IPS-15b (cell line): ENCODE results near the gene GPX3.

ENCODE experiments used
- H3K27me3 ChIP-seq: one replicate; pipeline ENCODE4 v1.6.1; 2013; ENCODE audit warnings: low read length; ENCODE audit not compliant: control insufficient read depth, insufficient read depth
- H3K36me3 ChIP-seq: one replicate; pipeline ENCODE4 v1.6.1; 2013; ENCODE audit warnings: low read length; ENCODE audit not compliant: control insufficient read depth, insufficient read depth
- H3K4me1 ChIP-seq: one replicate; pipeline ENCODE4 v1.6.1; 2013; ENCODE audit warnings: mild to moderate bottlenecking, low read length; ENCODE audit not compliant: control insufficient read depth, insufficient read depth
- H3K4me3 ChIP-seq: one replicate; pipeline ENCODE4 v1.5.1; 2013; ENCODE audit warnings: low read depth, low read length
- H3K9ac ChIP-seq: one replicate; pipeline ENCODE4 v1.6.1; 2013; ENCODE audit warnings: low read depth, mild to moderate bottlenecking, low read length
- H3K9me3 ChIP-seq: one replicate; pipeline ENCODE4 v1.6.1; 2013; ENCODE audit warnings: mild to moderate bottlenecking, low read length; ENCODE audit not compliant: control insufficient read depth, insufficient read depth

GPX3 gene

DNA sequence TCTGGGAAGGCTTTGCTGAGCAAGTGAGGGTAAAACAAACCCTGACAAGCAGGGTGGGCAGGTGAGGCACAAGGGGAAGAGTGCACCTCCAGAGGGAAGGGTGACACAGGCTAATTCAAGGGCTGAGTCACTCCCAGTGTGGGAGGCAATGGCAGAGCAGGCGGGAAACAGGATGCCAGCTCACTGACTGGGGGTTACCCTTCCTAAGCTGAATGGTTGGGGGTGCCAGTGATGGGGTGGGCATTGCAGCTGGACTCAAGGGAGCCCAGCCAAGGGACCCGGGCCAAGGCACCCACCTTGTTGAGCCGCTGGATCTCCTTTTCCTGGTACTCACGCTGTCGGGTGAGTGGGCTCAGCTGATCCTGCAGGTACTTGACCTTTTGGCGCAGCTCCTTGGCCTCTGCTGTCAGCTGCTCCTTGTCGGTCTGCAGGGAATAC lies 18.4 kb downstream of the GPX3 start:
- Histone ChIP-seq H3K4me1 (no peaks in the 10 kb centered on the region), H3K4me3 (no peak overlapping the region), H3K27me3 (no peaks in the 10 kb centered on the region), H3K9ac (no peak overlapping the region), H3K36me3 (peaks cover 33% of the 10 kb centered on the region), H3K9me3 (no peaks in the 10 kb centered on the region)

DNA sequence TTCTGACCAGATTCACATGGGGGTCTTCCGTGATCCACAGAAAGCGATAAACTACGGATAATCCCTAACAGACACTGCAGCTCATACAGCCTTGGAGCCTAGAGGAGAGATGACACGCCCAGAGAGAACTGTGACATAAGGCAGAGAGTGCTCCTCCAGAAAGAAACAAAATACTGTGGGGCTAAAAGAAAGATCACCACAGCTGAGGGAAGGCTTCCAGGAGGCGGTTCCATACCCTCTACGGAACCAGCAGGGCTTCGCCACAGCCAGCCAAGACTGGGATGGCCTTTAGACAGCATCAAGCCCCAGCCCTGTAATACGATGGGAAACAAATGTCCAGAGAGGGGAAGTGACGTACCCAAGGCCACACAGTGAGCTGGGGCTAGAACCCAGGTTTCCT lies 19.3 kb downstream of the GPX3 start:
- H3K27me3 ChIP-seq: no peaks in the 10 kb centered on the region
- H3K4me1 ChIP-seq: no peaks in the 10 kb centered on the region
- no peaks in the 10 kb centered on the region for H3K9me3 ChIP-seq
- H3K36me3 ChIP-seq: peaks cover 27% of the 10 kb centered on the region
- no peak overlapping the region for H3K4me3 ChIP-seq
- no peak overlapping the region for H3K9ac ChIP-seq

DNA sequence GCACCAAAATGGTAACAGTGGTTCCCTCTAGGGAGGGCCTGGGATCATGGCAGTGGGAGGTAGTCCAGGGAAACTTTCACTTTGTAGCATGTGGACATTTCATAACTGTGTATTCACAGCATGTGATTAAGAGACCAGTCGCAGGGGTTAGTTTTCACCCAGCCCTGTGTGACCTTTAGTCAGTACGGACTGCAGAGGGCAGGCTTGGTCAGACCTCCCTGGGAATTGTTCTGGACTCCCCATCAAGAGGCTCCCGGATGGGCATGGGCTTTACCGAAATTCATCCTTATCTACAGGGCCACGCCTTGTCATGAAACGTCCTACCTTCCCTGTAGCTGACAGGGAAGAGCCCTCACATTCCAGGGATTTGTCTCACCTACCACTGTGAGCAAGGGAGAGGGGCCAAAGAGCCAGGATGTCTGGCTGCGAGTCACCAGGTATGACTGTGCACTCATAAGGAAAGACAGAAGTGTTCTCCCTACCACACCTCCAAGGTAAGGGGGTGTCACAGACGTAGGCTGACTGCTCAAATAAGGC lies 19.9 kb downstream of the GPX3 start:
- Histone ChIP-seq H3K4me1 (no peaks in the 10 kb centered on the region), H3K36me3 (peaks cover 21% of the 10 kb centered on the region), H3K27me3 (no peaks in the 10 kb centered on the region), H3K4me3 (no peak overlapping the region), H3K9me3 (no peaks in the 10 kb centered on the region), H3K9ac (no peak overlapping the region)

DNA sequence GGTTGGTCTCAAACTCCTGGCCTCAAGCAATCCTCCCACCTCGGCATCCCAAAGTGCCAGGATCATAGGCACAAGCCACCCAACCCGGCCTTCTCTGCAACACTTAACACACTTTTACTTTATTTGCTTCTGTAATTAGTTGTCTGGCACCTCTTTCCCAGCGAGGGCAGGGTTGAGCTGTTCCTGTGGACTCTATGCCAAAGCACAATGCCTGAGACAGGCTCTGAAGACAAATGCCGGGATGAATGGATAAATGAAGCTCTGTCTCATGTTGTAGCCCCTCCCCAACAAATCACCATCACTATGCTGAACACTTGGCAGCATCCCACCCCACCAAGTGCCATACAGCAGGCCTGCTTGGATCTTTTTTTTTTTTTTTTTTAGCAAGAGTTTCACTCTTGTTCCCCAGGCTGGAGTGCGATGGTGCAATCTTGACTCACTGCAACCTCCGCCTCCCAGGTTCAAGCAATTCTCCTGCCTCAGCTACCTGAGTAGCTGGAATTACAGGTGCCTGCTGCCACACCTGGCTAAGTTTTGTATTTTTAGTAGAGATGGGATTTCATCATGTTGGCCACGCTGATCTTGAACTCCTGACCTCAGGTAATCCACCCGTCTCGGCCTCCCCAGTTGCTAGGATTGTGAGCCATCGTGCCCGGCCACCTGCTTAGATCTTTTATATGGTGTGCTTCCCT lies 21.3 kb downstream of the GPX3 start:
- H3K4me1 ChIP-seq: no peaks in the 10 kb centered on the region
- no peak overlapping the region for H3K9ac ChIP-seq
- peaks cover 15% of the 10 kb centered on the region for H3K36me3 ChIP-seq
- H3K4me3 ChIP-seq: no peak overlapping the region
- H3K9me3 ChIP-seq: no peaks in the 10 kb centered on the region
- no peaks in the 10 kb centered on the region for H3K27me3 ChIP-seq

DNA sequence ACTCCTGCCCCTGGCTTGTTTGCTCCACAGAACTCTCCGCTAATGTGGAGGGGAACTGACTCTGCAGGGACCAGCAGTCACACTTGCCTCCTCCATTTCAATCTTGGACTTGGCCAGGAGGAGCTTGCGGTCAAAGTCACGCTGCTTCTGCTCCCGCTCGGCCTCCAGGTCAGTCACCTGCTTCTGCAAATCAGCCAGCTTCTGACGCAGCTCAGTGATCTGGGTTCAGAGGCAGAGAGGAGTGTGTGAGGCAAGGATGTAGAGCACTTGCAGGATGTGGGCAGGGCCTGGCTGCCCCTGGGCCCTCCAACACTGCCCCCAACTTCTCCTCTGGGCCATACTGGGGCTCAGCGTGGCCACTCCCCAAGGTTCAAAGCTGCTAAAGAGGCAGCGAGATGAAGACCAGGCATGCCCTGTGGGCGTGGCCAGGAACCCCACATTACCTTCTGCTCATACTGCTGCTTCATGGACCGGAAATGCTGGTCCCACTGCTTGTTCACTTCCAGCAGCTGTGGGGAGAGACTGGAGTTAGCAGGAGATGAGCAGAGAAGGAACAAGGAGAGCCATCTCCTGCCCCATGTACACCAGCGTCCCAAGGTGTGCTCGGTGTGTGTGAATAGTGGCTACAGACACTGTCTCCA lies 22.2 kb downstream of the GPX3 start:
- H3K27me3 ChIP-seq: no peaks in the 10 kb centered on the region
- H3K4me1 ChIP-seq: no peaks in the 10 kb centered on the region
- no peak overlapping the region for H3K4me3 ChIP-seq
- H3K9me3 ChIP-seq: no peaks in the 10 kb centered on the region
- H3K9ac ChIP-seq: no peak overlapping the region
- peaks cover 15% of the 10 kb centered on the region for H3K36me3 ChIP-seq

DNA sequence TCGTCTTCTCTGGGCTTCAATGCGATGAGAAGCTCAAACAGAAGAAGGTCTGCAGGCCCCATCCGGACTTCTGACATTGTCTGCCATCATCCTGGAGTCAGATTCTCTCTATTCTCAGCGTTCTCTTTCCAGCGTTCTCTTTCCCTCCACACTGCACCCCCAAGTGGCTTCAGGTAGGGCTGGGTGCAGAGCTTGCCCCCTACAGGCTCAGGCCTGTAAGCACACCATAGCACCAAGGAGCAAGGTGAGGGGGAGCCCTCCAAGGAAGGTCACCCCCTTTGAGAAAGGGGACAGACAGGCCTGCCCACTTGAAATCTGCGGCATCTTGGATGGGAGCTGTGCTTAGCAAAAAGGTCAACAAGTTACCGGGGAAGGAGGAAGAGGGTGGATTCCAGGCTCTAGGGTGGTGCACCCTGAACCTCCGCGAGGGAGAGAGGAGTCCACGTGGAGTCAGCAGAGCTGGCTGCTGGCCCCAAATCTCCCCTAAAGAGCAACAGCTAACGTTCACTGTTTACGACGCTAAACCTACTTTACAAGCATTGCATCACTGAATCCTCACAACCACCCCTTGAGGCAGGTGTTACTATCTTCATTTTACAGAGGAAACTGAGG lies 27.5 kb downstream of the GPX3 start:
- H3K4me1 ChIP-seq: no peaks in the 10 kb centered on the region
- H3K4me3 ChIP-seq: no peak overlapping the region
- H3K9ac ChIP-seq: no peak overlapping the region
- H3K36me3 ChIP-seq: no peaks in the 10 kb centered on the region
- H3K9me3 ChIP-seq: no peaks in the 10 kb centered on the region
- no peaks in the 10 kb centered on the region for H3K27me3 ChIP-seq

DNA sequence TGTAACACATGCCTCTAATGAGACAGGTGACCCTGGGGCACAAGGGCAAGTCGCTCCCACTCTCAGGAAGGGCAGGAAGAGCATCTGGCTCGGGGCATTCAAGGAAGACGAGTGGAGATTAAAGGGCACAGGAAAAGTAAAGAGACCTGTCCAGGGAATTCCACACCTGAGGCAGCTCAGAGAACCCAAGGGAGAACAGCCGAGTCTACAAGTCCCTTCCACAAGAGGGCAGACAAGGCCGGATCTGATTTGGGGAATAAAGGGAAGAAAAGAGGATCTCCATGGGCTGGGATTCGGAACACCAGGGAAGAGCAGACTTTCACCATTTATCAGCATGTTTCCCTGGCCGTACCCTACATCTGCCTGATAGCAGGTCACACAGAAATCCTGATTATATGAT lies 28.1 kb downstream of the GPX3 start:
- Histone ChIP-seq H3K4me3 (no peak overlapping the region), H3K27me3 (no peaks in the 10 kb centered on the region), H3K9me3 (no peaks in the 10 kb centered on the region), H3K4me1 (no peaks in the 10 kb centered on the region), H3K36me3 (no peaks in the 10 kb centered on the region), H3K9ac (no peak overlapping the region)

DNA sequence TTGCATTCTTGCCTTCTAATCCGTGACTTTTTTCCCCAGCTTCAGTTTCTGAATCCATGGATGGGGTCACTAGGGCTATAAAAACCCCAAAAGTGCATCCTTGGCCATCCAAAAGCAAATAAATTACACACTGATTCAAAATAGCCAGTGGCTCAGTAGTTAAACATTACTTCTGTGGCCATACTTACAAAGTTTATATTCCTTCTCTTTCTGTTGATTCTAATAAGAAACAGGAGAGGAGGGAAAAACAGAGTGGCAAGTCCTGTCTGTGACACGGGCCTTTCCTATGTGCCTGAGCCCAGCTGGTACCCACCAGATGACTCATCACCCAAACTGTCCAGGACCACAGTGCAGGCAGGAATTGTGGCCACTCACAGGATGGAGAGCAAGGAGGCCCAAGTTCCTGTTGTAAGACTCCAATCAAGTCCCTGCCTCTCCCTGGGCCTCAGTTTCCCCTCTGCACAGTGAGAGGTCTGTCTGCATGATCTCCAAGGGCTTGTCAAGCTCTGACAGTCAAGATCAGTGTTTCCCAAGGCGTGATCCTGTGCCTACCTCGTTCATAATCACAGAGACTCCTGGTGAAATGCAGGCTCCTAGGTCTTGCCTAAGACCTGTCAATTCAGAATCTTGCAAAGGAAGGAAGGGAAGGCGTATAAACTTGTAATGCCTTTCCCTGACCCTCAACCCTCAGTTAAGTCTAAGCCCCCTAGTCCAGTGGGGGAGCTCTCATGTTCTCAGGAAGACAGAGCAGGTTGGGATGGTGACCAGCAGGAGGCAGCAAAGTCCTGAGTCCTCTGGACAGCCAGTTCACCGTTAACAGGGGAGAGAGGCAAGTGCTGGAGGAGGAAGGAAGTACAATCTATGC lies 30.9 kb downstream of the GPX3 start:
- H3K36me3 ChIP-seq: peaks cover 4% of the 10 kb centered on the region
- H3K4me3 ChIP-seq: no peak overlapping the region
- H3K9ac ChIP-seq: no peak overlapping the region

DNA sequence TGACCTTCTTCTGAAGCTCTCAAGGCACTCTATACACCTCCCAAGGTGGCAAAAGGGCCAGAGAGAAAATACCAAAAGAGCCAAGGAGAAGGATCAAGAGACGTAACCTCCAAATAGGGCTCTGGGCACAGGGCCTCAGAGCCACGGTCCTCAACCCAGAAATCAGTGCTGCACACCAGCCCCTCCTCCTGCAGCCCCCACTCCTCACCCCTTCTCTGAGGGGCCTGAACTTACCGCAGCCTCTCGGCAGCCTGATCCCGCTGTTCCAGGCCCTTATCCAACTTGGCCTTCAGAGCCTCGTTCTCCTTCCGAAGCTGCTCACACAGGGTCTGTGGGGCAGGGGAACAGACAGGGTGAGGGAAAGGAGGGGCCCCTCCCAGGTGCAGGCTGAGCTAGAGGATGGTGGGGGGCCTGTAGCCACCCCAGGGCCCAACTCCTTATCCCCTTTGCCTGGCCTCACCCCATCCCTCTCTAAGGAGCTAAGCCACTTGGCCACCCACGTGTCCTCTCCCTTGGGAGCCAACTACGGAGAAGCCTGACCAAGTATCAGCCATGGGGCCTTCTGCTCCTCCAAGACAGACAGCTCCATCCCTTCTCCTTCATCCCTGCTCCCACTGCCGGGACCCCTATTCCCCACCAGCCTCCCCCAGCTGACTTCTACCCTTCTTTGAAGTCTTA lies 31.7 kb downstream of the GPX3 start:
- Histone ChIP-seq H3K9me3 (no peaks in the 10 kb centered on the region), H3K9ac (no peak overlapping the region), H3K4me3 (no peak overlapping the region), H3K27me3 (no peaks in the 10 kb centered on the region), H3K4me1 (no peaks in the 10 kb centered on the region), H3K36me3 (peaks cover 4% of the 10 kb centered on the region)

More for the DNA sequence above, 30.9 kb downstream of the GPX3 start:
- no peaks in the 10 kb centered on the region for H3K27me3 ChIP-seq
- no peaks in the 10 kb centered on the region for H3K9me3 ChIP-seq
- H3K4me1 ChIP-seq: no peaks in the 10 kb centered on the region

DNA sequence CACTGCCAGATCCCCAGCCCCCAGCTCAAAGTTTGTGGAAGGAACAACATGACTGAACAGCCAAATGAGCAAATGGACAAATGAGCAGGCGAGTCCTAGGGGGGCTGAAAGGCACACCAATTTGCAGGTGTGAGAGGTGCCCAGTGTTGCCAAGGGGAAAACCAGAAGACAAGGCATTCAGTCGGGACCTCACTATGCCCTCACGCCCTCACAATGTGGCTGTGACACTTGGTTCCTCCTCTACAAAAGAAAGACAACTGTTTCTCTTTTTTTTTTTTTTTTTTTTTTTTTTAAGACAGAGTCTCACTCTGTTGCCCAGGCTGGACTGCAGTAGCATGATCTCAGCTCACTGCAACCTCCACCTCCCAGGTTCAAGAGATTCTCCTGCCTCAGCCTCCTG lies 32.4 kb downstream of the GPX3 start:
- Histone ChIP-seq H3K36me3 (peaks cover 4% of the 10 kb centered on the region), H3K9ac (no peak overlapping the region), H3K4me1 (no peaks in the 10 kb centered on the region), H3K4me3 (no peak overlapping the region), H3K27me3 (no peaks in the 10 kb centered on the region), H3K9me3 (no peaks in the 10 kb centered on the region)
